Embryonic facial prominence (tissue), 1 donor: ENCODE results near the gene NPLOC4.

Experiments used
- DNase-seq: peaks from one replicate; pipeline ENCODE4 v3.0.0-alpha.2; 2016; ENCODE audit errors: extremely low spot score

The NPLOC4 gene

GRCh38 chr17:81518785-81519283 is 118.1 kb downstream of the NPLOC4 start:
- DNase-seq = no peak

GRCh38 chr17:81518113-81518784 is 118.7 kb downstream of the NPLOC4 start:
- DNase-seq = no peak

GRCh38 chr17:81517339-81518112 is 119.4 kb downstream of the NPLOC4 start:
- DNase-seq = no peak

GRCh38 chr17:81517009-81517338 is 119.9 kb downstream of the NPLOC4 start:
- no peak for DNase-seq

DNA sequence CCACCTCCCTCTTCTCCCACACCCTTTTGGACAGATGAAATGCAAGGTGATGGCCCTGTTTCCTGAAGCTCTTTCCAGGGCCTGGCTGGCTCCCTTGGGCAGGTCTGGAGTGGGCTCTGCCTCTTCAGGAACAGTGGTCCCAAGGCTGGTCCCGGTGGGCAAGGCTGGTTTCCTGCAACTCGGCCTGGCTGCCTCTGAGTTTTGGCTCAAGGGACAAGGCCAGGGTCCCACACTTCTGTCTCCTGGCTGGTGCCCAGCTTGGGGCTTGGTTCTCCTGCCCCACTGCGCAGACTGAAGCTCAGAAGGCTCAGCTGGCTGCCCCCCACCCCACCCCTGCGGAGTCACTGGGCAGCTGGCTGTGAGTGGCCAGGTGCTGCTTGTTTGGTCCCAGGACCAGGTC is 120.5 kb downstream of the NPLOC4 start:
- DNase-seq = no peak

DNA sequence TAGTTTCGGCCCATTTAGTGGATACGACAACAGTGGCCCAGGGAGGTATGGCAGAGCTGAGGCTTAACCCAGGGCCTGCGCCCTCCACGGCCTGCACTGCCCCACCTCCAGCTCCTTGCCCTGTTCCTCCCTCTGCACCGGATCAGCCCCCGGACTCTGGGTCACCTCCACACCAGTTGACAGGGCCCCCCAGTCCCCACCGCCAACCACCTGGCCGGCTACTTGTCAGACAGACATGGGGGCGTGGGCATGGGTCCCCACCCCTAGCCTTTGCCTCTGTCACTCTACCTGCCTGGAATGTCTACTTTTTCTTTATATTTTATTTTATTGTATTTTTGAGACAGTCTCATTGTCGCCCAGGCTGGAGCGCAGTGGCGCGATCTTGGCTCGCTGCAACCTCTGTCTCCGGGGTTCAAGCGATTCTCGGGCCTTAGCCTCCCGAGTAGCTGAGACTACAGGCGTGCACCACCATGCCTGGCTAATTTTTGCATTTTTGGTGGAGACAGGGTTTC is 121.3 kb downstream of the NPLOC4 start:
- no peak for DNase-seq

DNA sequence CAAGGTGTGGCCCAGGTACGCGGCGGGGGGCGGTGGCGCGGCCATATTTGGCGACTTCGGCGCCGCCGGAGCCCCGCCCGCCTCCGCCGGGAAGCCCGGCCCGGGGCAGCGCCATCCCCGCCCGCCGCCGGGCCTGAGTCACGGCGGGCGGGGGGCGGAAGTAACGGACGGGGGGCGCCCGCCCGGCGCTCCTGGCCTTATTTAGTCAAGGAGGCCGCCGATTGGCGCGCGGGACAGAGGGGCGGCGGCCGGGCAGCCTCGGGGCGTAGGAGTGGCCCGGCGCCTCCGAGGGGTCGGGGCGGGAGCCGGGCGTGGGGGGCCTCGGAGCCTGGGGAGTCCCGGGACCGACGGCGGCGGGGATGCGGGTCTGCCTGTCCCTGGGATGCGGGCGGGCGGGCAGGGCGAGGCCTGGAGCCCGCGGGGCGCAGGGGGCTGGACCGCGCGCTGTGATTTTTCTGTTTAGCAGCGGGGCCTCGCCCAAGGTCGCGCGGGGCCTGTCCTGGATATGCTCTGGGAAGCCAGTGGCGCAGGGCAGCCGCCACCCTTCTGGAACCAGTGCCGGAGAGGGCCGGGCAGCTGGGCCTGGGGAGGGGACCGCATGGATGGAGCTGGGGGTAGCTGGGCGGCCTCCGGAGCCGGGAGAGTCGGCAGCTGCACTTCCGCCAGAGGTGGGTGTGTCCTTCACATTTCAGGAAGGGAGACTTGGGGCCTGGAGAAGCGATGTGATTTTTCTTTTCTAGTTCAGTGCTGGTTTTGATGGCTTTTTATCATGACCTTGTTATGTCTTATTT is 122.0 kb downstream of the NPLOC4 start:
- DNase-seq = no peak

- no peak for DNase-seq
Observed at GRCh38 chr17:81514489-81514738, 122.5 kb downstream of the NPLOC4 start.

DNA sequence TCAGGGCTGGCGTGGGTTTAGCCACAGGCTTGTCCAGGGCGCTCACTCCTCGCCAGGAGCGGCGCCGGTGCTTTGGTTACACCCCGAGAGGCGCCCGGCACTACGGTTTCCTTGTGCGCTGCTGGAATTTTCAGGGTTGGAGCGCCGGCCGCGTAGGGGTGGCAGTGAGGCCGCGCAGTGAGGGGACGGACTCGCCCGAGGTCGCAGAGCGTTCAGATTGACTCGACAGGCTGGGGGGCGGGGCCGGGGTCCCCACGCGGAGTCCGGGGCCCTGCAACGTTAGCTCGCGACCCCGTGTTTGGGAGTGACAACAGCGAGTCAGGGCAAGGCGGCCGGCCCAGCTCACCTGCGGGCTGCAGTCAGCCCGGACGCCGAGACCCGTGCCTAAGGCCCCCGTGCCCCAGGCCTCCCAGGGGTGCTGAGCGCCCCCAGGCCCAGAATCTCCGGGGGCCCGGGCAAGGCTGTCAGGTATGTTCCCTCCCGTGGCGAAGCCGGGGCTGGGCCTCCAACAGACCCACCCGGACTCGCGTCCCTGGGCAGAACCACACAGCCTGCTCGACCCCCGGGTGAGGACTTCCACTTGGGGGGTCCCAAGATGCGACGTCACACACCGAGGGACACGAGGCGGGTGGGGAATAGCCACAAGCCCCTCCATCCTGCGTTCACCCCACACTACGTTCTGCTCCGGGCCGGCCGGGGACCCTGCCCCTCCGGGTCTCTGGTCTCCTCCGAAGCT is 123.0 kb downstream of the NPLOC4 start:
- no peak for DNase-seq

GRCh38 chr17:81513372-81513752 is 123.5 kb downstream of the NPLOC4 start:
- no peak for DNase-seq

- DNase-seq = peak; percentile 92
Observed at GRCh38 chr17:81512562-81513371, 124.1 kb downstream of the NPLOC4 start, which contains the start of gene ACTG1. ACTG1 (minus strand) TSS chr17:81512799; CDS start chr17:81512354, 445 bp downstream.

DNA sequence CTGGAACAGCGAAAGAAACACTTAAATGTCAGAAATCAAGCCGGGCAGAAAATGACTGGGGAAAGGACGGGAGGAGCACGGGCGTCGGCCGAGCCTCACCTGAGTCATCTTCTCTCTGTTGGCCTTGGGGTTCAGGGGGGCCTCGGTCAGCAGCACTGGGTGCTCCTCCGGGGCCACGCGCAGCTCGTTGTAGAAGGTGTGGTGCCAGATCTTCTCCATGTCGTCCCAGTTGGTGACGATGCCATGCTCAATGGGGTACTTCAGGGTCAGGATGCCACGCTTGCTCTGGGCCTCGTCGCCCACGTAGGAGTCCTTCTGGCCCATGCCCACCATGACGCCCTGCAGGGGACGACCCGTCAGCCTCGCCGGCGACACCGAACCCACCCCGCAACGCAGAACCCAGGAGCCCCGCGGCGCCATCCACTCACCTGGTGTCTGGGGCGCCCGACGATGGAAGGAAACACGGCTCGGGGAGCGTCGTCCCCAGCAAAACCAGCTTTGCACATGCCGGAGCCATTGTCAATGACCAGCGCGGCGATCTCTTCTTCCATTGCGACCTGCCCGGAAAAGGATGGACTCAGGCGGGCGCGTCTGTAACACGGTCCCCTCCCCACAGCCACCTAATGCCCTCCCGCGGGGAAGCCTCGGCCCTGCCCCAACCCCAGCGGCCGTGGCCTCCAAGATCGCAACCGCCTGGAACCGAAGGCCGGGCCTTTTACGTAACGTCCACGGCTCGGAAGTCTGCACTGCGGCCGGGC is 124.9 kb downstream of the NPLOC4 start:
- no peak for DNase-seq

DNA sequence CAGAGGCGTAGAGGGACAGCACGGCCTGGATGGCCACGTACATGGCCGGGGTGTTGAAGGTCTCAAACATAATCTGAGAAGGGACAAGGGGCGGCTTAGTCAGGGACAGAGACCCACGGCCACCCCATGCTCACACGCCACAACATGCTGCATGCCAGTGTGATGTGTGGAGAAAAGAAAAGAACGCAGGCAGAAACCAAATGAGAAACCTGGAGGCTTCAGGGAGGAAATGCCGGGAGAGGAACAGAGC is 125.4 kb downstream of the NPLOC4 start:
- no peak for DNase-seq

DNA sequence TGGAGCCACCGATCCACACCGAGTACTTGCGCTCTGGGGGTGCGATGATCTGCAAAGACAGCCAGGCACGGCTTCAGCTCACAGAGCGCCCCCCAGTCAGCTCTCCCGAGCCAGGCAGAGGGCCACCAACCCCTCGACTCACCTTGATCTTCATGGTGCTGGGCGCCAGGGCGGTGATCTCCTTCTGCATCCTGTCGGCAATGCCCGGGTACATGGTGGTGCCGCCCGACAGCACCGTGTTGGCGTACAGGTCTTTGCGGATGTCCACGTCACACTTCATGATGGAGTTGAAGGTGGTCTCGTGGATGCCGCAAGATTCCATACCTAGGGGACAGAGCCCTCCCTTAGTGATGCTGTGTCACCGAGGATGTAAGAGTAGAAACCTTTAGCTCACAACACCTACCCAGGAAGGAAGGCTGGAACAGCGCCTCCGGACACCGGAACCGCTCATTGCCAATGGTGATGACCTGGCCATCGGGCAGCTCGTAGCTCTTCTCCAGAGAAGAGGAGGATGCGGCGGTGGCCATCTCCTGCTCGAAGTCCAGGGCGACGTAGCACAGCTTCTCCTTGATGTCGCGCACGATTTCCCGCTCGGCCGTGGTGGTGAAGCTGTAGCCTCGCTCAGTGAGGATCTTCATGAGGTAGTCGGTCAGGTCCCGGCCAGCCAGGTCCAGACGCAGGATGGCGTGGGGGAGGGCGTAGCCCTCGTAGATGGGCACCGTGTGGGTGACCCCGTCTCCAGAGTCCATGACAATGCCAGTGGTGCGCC is 125.9 kb downstream of the NPLOC4 start:
- no peak for DNase-seq

- no peak for DNase-seq
Observed at GRCh38 chr17:81509972-81510784, 126.7 kb downstream of the NPLOC4 start.

- no peak for DNase-seq
Observed at GRCh38 chr17:81509207-81509971, 127.5 kb downstream of the NPLOC4 start.

- DNase-seq = no peak
Observed at GRCh38 chr17:81508639-81509206, 128.2 kb downstream of the NPLOC4 start.
